HG02938 (cell line): ENCODE measurements around the gene CALR.
"Not testable (repeated sequence)": the region's sequence is repeated elsewhere in the genome, so short reads cannot be mapped to it uniquely, and the experiment has no call there.

Experiments used
- ATAC-seq: cut with Tn5 transposase; IDR thresholded peaks from one replicate; pipeline ENCODE4 v1.9.1; 2021; ENCODE audit warnings: mild to moderate bottlenecking, moderate library complexity; ENCODE audit not compliant: unreplicated experiment

CALR gene

DNA sequence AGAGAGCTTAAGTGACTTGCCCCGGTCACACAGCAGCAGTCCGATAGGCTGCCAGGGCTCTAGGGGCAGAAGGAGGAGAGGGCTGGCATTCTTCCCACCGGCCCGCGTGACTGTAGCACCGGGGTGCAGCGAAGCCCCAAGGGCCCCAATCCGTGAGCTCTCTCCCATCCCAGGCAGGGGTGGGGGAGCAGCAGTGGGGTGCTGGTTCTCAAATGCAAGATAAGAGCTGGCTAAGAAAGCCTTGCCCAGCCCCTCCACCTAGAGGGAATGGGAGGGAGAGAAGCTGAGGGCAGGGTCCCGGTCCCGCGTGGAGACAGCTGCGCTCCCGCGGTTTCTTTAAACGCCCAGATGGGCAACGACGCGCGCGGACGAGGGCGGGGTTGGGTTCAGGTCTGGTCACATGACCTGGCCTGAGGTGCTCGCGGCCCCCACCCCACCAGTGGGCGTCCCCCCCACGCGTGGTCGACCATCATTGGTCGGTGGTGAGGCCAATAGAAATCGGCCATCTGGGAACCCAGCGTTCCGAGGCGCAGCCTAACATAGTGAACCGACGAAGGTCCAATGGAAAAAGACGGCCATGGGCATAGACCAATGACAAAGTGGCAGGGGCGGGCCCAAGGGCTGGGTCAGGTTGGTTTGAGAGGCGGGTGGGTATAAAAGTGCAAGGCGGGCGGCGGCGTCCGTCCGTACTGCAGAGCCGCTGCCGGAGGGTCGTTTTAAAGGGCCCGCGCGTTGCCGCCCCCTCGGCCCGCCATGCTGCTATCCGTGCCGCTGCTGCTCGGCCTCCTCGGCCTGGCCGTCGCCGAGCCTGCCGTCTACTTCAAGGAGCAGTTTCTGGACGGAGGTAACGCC lies at the start of gene CALR:
CALR (plus strand) TSS at position 683 of the 852 bp plus-strand sequence; CDS start at position 754, 71 bp downstream.
- ATAC-seq, result peak; percentile 86

DNA sequence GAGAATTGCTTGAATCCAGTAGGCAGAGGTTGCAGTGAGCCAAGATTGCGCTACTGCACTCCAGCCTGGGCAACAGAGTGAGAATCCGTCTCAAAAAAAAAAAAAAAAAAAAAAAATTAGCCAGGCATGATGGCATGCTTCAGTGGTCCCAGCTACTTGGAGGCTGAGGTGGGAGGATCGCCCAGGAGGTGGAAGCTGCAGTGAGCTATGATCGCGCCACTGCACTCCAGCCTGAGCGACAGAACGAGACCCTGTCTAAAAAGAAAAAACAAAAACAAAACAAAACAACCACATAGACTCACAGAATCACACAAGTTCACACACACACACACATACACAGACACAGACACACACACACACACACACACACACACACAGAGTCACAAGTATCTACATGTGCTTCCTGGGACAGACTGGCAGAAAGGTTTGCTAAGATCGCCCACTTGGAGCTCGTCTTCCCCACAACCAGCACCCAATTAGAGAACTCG lies 48.1 kb upstream of the CALR start:
- not testable (repeated sequence) for ATAC-seq

DNA sequence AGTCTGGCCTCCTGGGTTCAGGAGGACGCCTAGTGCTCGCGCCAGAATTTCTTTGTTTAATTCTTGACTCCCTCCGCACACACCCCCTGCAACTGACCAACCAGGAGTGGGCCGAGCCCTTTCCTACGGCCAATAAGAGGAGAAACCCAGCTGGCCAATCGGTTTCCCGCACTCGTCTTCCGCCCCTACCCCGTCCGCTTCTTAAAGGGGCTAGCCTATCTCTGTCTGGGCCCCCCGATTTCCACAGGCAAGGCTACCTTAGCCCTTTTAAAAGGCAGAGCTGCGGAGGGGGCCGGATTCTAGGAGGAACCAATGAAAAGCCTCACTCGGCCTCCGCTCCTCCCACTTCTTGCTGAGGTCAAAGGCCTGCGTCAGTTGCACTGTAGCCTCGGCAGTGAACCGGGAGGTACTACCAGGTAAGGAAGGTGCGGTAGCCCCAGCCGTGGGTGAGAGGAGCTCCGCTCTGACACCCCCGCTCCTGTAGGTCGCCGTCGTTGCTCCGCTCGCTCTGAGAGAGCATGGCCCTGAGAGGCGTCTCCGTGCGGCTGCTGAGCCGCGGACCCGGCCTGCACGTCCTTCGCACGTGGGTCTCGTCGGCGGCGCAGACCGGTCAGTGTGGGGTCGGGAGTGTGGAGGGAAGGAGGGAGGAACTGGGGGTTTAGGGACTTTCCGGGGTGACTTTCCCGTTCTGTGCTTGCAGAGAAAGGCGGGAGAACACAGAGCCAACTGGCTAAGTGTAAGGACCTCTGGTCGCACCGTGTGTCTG lies 47.4 kb upstream of the CALR start, which contains the start of gene GCDH:
GCDH (plus strand) TSS at position 374 of the 766 bp plus-strand sequence; CDS start at position 519, 145 bp downstream.
- ATAC-seq, result peak; percentile 90

DNA sequence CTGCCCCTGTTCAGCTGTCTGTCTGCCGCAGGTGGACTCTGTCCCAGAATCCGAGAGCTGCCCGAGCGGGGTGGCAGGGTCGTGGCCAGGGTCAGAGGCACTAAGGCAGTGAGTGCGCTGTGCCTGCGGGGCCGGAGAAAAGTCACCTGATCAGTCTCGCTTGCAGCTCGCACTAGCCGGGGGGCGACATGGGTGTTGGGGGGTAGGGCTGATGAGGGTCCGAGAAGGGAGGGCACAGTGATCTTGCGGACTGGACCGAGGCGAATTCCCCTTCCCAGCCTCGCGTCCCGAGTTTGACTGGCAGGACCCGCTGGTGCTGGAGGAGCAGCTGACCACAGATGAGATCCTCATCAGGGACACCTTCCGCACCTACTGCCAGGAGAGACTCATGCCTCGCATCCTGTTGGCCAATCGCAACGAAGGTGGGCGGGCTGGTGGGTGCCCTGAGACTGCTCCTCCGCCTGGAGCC lies 46.8 kb upstream of the CALR start:
- no peak for ATAC-seq

DNA sequence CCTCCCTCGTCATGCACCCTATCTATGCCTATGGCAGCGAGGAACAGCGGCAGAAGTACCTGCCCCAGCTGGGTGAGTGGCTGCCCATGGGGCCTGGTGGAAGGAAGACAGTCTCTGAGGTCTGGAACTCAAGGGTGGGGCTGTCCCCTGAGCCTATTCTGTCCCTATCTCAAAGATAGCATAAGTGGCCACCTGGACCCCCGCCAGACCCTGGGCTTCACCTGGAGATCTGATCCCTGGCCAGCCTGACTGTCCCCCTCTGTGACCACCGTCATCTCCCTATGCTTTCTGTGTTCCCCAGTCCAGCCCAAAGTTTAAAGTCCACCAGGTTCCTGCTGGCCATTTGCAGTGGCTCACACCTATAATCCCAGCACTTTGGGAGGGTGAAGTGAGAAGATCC lies 44.8 kb upstream of the CALR start:
- no peak for ATAC-seq

DNA sequence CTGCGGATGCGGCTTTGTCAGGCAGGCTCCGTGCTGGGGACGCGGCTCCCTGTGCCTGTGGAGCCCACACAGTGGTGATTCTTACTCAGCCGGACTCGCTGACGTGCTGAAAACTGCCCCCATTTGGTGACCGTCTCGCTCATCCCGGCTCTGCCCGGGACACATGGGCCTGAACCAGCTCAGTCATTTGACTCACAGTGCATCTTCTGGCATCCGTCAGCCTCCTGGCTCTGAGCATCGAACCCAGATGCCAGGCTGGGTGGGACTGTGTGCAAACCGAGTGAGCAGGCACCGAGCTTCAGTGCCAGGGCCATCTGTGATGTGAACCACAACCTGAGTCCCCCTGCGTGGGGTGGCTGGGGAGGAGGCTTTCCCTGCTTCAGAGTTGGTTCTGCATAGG lies 41.9 kb upstream of the CALR start:
- no peak for ATAC-seq

DNA sequence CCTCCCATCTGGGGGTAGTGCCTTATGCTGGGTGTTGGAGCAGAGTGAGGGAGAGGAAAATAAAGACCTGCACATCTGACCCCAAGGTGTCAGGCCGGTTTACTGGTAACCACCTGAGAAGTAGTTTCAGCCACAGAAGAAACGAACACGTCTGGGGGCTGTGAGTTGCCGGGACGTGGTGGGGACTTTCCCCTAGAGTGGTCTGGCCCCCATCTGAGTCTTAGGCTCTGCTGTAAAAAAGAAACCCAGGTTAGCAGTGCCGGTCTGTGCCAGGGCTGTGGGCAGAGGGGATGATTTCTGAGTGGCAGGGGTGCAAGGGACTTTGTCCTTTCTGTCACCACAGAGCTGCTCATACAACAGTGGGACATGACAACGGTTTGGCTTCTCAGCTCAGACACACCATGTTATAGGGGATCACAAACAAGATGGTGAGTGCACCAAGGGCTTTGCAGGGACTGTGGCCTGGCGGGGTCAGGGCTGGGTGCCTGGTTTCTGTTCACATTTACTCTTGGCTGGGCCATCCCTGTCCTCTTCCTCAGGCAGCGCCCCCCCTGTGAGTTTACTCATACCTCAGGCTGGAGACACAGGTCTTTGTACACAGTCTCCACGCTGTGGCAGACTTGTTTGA lies 38.4 kb upstream of the CALR start:
- no peak for ATAC-seq

DNA sequence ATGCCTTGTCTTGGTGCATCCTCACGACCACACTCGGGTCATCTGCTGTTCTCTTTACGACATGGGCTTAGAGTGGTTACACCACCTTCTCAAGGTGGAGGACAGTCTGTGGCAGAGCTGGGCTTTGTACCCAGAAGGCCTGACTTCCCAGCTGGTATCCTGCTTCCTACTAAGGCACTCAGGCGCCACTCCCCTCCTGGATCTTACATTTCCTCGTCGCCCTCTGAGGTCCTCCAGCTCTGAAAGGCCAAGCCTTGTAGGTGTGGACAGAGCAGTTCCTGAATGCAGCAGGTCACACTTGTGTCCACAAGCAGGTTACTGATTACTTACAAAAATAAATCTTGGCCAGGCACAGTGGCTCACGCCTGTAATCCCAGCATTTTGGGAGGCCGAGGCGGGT lies 31.2 kb upstream of the CALR start:
- no peak for ATAC-seq

DNA sequence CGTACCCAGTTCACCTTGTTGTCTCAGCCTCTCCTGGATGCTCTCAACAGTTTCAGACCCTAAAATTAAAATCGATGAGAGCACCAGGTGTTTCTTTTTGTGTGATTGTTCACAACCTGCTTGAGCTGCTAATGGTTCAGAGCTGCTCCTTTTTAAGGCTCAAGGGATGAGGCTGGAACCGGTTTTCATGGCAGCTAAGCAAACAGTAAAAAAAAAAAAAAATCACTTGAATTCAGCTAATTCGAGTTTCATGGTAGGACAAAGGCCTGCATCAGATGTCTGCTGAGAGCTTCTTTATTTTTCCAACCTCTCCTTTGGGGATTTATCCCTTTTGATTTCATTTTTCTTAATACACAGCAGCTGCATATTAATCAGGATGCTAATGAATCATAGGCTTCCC lies 25.8 kb upstream of the CALR start:
- ATAC-seq, result no peak

DNA sequence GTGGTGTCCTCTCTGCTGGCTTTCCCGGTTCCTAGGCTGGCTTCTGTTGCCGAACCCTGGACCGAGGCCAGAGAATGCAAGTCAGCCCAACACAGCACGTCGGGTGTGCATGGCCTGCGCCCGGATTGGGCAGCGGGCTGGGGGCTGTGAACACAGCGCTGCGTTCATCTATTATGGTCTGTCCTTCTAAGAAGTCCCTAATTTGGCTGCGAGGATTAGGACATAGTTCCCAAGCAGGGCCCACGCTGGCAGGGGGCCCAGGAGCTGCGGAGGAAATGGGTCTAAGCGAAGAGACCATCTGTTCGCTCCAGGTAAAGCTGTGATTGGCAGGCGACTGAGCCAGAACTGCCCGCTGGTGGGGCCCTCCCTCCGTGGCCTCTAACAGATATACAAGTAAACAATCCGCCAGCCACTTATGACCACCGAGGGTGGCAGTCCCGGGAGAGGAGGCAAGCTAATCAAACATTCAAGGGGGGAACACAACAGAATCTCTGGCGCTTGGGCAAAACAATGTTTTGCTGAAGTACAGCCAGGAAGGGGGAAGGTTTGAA lies 25.3 kb upstream of the CALR start:
- ATAC-seq, result no peak

DNA sequence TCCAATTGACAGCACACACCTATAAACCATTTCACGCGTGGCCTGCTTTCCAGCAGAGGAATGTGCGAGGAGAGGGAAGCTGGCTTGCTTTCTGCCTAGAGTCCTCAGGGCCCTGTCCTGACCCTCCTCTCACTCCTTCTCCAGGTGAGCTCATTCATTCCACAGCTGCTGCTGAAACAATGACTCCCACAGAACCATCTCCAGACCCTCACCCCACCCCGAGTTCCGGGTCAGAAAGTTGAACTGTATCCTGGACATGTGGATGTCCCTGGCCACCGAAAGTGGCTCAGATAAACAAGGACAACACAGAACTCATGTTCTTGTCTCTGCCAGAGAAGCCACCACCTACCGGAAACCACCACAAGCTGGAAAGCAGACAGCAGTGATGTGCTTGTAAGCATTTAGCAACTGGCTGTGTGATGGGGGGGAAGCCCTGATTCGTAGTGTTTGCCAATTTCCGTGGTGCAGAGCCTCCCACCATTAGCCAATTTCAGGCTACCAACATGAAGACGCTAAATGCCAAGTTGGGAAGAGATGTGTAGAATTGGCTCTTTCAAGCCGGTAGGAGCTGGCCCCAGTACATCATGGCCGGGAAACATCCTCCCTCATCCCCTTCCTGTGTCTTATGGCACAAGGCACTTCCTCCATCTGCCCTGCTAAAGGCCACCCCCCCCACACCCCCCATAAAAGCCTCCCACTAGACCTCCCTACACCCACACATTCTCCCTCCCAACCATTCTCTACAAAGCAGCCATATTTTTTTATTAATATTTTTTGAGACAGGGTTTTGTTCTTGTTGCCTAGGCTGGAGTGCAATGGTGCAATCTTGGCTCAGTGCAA lies 24.3 kb upstream of the CALR start:
- ATAC-seq, result no peak

DNA sequence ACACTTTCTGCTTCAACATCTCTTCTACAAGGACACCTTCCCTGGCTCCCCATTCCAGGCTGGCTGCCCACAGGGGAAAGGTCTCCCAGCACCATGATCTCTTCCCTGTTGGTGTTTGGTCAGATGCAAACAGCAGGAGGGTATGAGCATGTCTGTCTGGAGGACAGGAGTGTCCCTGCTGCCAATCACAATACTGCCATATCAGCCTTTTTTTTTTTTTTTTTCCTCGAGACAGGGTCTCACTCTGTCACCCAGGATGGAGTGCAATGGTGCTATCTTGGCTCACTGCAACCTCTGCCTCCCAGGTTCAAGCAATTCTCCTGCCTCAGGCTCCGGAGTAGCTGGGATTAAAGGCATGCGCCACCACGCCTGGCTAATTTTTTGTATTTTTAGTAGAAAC lies 22.5 kb upstream of the CALR start:
- ATAC-seq, result not testable (repeated sequence)

DNA sequence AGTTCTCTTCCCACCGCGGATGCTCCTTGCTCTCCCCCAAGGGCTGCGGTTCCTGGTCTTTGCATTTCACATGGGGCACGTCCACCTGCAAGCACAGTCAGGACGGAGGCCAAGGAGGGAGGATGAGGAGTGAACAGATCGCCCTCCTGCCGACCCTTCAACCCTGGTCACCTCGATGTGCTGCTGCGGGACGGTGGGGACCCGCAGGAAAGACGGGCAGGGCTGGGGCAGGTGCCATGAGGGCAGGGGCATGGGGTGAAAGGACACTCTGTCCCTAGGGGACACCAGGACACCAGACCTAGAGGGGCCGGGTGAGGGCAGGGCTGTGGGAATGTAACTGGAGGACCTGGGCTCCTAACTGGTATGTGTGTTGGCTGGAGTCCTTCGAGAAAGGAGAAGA lies 20.2 kb upstream of the CALR start:
- ATAC-seq, result no peak

DNA sequence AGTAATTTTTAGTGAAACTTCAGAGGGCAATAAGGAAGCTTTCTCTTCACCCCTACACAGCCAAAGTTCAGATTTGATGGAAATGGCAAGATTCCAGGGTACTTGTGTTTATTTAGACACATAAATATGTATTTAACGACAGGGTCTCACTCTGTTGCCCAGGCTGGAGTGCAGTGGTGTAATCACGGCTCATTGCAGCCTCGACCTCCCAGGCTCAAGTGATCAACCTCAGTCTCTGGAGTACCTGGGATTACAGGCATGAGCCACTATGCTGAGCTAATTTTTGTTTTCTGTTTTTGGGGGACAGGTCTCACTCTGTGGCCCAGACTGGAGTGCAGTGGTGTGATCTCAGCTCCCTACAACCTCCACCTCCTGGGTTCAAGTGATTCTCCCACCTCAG lies 17.4 kb upstream of the CALR start:
- ATAC-seq, result no peak

DNA sequence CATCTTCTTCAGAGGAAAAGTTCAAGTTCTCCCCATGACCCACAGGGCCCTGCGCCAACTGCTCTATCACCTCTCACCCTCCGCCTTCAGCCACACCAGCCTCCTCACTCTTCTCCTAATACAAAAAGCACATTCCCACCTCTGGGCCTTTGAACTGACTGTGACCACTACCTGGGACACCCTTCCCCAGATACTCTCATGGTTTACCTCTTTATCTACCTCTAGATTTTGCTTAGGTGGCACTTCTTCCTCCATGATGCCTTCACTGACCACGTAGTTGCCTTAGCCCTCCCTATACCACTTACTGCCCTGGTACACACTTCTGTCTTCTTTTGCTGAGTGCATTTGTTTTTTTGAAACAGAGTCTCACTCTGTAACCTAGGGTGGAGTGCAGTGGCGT lies 15.4 kb upstream of the CALR start:
- ATAC-seq, result no peak

DNA sequence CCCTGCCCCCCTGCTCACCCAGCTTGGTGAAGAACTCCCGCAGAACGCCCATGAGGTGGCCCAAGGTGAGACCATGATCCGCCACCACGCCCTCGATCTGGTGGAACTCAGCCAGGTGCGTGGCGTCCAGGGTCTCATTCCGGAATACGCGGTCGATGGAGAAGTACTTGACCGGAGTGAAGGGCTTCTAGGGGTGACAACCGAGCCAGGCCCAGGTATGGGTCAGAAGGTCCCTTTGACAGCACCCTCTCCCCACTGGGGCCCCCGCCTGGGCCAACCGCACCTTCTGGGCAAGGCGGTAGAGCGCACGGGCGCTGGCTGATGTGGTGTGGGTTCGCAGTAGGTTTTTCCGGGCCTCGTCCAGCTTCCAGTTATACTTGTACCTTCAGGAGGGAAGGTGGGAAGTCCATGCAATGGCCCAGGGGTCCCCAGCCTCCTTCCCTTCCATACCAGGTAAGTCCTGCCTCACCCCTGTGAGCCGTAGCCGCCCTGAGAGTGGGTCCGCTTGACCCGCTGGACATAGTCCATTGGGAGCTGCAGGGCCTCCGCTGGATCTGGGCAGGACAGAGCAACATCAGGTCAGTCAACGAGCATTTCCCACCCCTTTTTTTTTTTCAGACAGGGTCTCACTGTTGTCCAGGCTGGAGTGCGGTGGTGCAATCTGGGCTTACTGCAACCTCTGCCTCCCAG lies 13.6 kb upstream of the CALR start:
- no peak for ATAC-seq

DNA sequence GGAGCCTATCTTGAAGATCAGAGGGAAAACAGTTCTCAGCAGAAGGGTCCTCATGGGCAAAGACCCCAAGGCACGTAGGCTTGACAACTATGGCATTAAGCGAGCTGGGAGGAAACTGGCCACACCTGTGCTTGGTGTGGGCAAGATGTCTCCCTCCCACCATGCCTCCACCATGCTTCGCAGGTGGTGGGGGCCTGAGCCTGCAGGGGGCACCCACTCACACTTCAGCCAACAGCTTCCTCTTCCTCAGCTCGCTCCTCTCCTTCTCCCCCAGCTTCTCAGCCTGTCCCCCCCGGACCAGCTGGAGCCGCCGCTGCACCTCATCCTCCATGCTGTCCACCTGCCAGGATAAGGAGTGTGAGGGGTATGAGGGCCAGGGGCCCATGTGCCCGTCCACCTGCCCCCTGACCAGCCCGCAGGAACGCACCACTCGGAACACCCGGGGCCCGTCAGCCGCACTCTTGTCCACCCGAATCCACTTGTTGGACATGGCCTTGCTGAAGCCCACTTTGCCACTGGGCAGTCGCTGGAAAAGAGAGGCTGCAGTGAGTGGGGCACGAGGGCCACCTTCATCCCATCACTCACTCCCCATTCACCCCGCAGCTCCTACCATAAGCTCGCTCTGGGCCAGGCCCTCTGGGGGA lies 8.3 kb upstream of the CALR start:
- ATAC-seq, result no peak

DNA sequence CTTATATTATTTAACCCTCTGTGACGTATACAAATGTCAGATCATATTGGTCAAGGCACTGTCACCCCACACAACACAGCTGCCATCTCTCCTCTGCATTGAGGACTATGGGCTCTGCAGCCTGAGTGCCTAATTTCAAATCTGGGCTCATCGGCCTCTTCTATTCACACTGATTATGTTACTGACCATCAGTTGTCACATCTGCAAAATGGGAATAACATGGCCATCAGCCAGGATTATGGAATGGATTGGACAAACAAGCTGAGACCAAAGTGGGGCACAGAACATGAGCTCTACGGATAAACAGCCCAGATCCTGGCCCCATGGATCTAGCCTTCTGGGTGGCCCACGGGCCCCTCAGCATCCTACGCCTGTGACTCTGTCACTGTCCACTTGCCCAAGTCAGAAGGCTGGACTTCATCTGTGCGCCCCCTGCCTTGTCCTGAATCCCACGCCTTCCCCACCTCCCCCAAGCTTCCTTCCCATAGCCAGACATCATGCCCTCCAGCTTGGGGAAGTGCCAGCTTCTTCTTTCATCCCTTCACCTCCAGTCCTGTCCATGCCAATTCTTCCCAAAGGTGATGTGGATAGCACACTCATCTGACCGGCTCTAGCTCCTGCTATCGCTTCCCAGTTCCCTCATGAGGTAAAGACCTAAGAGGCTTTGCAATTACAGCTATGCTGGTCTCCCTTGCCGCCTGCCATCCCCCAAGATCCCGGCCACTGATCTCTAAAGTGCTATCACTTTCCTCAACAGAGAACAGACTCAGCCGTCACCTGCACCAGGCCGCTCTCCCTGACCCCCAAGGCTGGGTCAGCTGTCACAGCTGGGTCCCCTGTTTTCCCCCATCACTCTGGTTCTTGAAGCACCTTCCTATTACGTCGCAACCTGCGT lies 5.8 kb upstream of the CALR start:
- ATAC-seq, result no peak
